ENCODE results near the gene MAP3K4.

- TF ChIP-seq POLR2AphosphoS5 (IDR thresholded peaks at IDR 0.05) (no peak), POLR2A (IDR thresholded peaks at IDR 0.05) (no peak)
Observed at GRCh38 chr6:161127071-161127740, 135.6 kb downstream of the MAP3K4 start.

All from breast epithelium (tissue), 3 donors.